GM12878 (cell line): Measurements from ENCODE around the gene UBC. TPM values are rescaled to one million over a fixed set of nuclear protein-coding genes. Genes with fewer than 3 reads are reported as not detected.

ENCODE experiments used
- ATF2 ChIP-seq: IDR thresholded peaks from 2 replicates; pipeline ENCODE4 v1.6.1; 2012; ENCODE audit warnings: low read length, inconsistent platforms
- ATF7 ChIP-seq: fragments of 450-650 bp; IDR thresholded peaks from 2 replicates; pipeline ENCODE4 v1.6.1; 2016; ENCODE audit warnings: low read depth, mild to moderate bottlenecking
- BHLHE40 ChIP-seq, 2 experiments: fragments of 450-650 bp in 1 of 2; IDR thresholded peaks; 2 replicates each; pipeline ENCODE4 v1.6.1; 2011 to 2017; ENCODE audit warnings: low read depth in 2 of 2, borderline replicate concordance in 1 of 2, improper control_type of control experiment in 1 of 2, low read length in 1 of 2, mild to moderate bottlenecking in 1 of 2
- CBFB ChIP-seq: IDR thresholded peaks from 2 replicates; pipeline ENCODE4 v1.6.1; 2016; ENCODE audit warnings: antibody characterized with exemption, low read depth
- CEBPB ChIP-seq, 2 experiments: fragments of 150-350 bp in 1 of 2; IDR thresholded peaks; 2 replicates each; pipeline ENCODE4 v1.6.1; 2012 to 2014; ENCODE audit warnings: low read depth in 2 of 2, low read length in 2 of 2, borderline replicate concordance in 1 of 2, inconsistent platforms in 1 of 2
- CREB1 ChIP-seq: IDR thresholded peaks from 2 replicates; pipeline ENCODE4 v1.6.1; 2012; ENCODE audit warnings: low read depth, mild to moderate bottlenecking, inconsistent platforms
- CREM ChIP-seq: IDR thresholded peaks from 2 replicates; pipeline ENCODE4 v1.6.1; 2014; ENCODE audit warnings: antibody characterized with exemption, low read depth
- EP300 ChIP-seq, 2 experiments: fragments of 150-350 bp in 1 of 2; IDR thresholded peaks; 2 replicates each; pipeline ENCODE4 v1.6.1; 2011 to 2012; ENCODE audit warnings: low read depth in 2 of 2, low read length in 2 of 2, borderline replicate concordance in 1 of 2, improper control_type of control experiment in 1 of 2, inconsistent platforms in 1 of 2; ENCODE audit not compliant: control insufficient read depth in 1 of 2
- ETV6 ChIP-seq, 2 experiments: fragments of 450-650 bp in 1 of 2; IDR thresholded peaks in 1 of 2; conservative IDR thresholded peaks in 1 of 2; 2 replicates each; pipeline ENCODE4 v1.6.1; 2014; ENCODE audit warnings: antibody characterized with exemption in 1 of 2, borderline replicate concordance in 1 of 2, low read depth in 1 of 2, mild to moderate bottlenecking in 1 of 2, moderate library complexity in 1 of 2
- KLF5 ChIP-seq: fragments of 450-650 bp; IDR thresholded peaks from 2 replicates; pipeline ENCODE4 v1.6.1; 2014; ENCODE audit warnings: mild to moderate bottlenecking; ENCODE audit not compliant: partially characterized antibody
- LARP7 ChIP-seq: fragments of 450-650 bp; IDR thresholded peaks from 2 replicates; pipeline ENCODE4 v1.6.1; 2017; ENCODE audit warnings: mild to moderate bottlenecking
- MXI1 ChIP-seq: fragments of 150-350 bp; IDR thresholded peaks from 2 replicates; pipeline ENCODE4 v1.6.1; 2011; ENCODE audit warnings: low read depth, mild to moderate bottlenecking, inconsistent platforms, low read length, improper control_type of control experiment
- NBN ChIP-seq: fragments of 450-650 bp; IDR thresholded peaks from 2 replicates; pipeline ENCODE4 v1.6.1; 2016
- NR2C1 ChIP-seq: fragments of 450-650 bp; IDR thresholded peaks from 2 replicates; pipeline ENCODE4 v1.6.1; 2017; ENCODE audit warnings: antibody characterized with exemption, mild to moderate bottlenecking, moderate library complexity
- NR2F1 ChIP-seq: fragments of 450-650 bp; conservative IDR thresholded peaks from 2 replicates; pipeline ENCODE4 v1.6.1; 2017; ENCODE audit warnings: mild to moderate bottlenecking
- POLR2A ChIP-seq: IDR thresholded peaks from 2 replicates; pipeline ENCODE4 v1.6.1; 2011; ENCODE audit warnings: low read depth, mild to moderate bottlenecking, low read length
- SMARCA5 ChIP-seq: fragments of 450-650 bp; IDR thresholded peaks from 2 replicates; pipeline ENCODE4 v1.6.1; 2017; ENCODE audit warnings: mild to moderate bottlenecking
- TARDBP ChIP-seq: IDR thresholded peaks from 2 replicates; pipeline ENCODE4 v1.6.1; 2016; ENCODE audit warnings: borderline replicate concordance
- TBL1XR1 ChIP-seq: IDR thresholded peaks from 2 replicates; pipeline ENCODE4 v1.6.1; 2012; ENCODE audit warnings: low read depth, low read length, improper control_type of control experiment
- TCF12 ChIP-seq: IDR thresholded peaks from 2 replicates; pipeline ENCODE4 v1.6.1; 2011; ENCODE audit warnings: low read depth, mild to moderate bottlenecking, low read length
- WRNIP1 ChIP-seq: IDR thresholded peaks from 2 replicates; pipeline ENCODE4 v1.6.1; 2011; ENCODE audit warnings: low read depth, low read length, improper control_type of control experiment, borderline replicate concordance
- YY1 ChIP-seq: IDR thresholded peaks from 2 replicates; pipeline ENCODE4 v1.6.1; 2011; ENCODE audit warnings: low read depth, mild to moderate bottlenecking, low read length
- ZBTB40 ChIP-seq: fragments of 450-650 bp; IDR thresholded peaks from 2 replicates; pipeline ENCODE4 v1.6.1; 2016; ENCODE audit warnings: mild to moderate bottlenecking, moderate library complexity, borderline replicate concordance
- polyA plus RNA-seq, 11 experiments: library from polyadenylated mRNA; depleted of rRNA in 4 of 11; unstranded in 6 of 11; stranded (reverse) in 5 of 11; fragments of >200 nt; fragmentation: Nextera tagmentation in 4 of 11; fragmentation: Illumina TruSeq in 1 of 11; extraction: Ambion mirVana in 4 of 11; extraction: Trizol in 1 of 11; gene quantifications; 1 replicate in 1 of 11; 2 replicates in 10 of 11; pipeline versions ENCODE4 v1.2.1 to v1.2.3, GENCODE V29; 2011 to 2016; ENCODE audit warnings: inconsistent platforms in 2 of 11, missing spikeins in 2 of 11, low read depth in 1 of 11
- total RNA-seq, 4 experiments: library from RNA; depleted of rRNA in 3 of 4; stranded (reverse); fragments of >200 nt in 3 of 4; fragmentation: Illumina TruSeq in 1 of 4; extraction: Trizol in 1 of 4; gene quantifications; 2 replicates each; pipeline versions ENCODE4 v1.2.1 to v1.2.3, GENCODE V29; 2013 to 2021

Gene UBC
- total and polyA plus RNA-seq, 10 of the 15 experiments (the other 5 are each of a cell fraction or from before 2014, with no cell fraction given), result 653 to 1,666 (median 874) TPM

DNA sequence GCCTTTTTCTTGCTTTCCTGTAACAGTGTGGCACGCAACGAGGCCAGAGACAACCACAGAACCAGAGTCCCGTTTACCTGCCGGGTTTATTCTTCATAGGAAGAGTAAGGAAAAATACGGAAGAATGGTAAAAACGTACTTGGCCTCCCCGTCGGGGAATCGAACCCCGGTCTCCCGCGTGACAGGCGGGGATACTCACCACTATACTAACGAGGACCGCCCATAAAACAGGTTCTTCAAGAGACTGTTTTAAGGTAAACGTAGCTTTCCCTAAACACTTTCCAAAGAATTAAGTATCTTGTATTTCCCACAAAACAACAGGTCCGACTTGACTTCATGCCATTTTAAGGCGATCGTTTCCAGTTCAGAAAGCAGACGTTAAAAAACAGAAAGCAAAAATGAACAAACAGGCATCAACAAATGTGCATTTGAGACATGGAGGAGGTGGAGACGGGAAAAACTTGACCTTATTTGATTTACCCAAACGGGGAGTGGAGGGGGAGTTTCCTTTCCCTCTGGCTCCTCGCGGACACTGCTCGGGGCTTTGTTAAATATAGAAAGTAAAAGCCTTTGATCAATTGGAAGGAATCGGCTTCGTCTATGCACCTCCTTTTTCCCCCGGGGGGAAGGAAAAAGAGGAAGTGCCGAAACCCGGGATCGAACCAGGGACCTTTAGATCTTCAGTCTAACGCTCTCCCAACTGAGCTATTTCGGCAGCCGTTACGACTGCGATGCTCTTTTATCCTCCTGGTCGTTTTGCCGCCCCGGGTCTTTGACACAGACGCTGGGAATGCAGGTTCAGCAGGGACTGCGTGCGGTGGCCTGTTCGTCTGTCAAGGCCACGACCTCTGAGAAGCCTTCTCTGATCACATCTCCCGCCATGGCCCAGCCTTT lies 13.0 kb upstream of the UBC start (continued):
- TF ChIP-seq EP300 (IDR thresholded peaks at IDR 0.05; ENCODE audit: borderline replicate concordance in 1 of 2, control insufficient read depth in 1 of 2, low read depth in 2 of 2, low read length in 2 of 2) (peak in 1 of 2 experiments; percentile 68; a peak in 1 of 4 replicates), TCF12 (peak; percentile 57; the same call in 1 of the 2 replicates), ATF7 (peak; percentile 74), BHLHE40 (IDR thresholded peaks at IDR 0.05; ENCODE audit: borderline replicate concordance in 1 of 2, low read depth in 2 of 2, low read length in 1 of 2) (peak in 1 of 2 experiments; percentile 55; a peak in 2 of 4 replicates), NBN (peak; percentile 82), MXI1 (peak; percentile 62; the same call in 1 of the 2 replicates), TBL1XR1 (peak; percentile 85; the same call in 1 of the 2 replicates), ATF2 (peak; percentile 39; the same call in 1 of the 2 replicates), WRNIP1 (no peak), SMARCA5 (peak; percentile 98), NR2F1 (peak; percentile 93), CBFB (peak; percentile 59; the same call in 1 of the 2 replicates), CEBPB (IDR thresholded peaks at IDR 0.05; ENCODE audit: borderline replicate concordance in 1 of 2, low read depth in 2 of 2, low read length in 2 of 2) (0 out of 4 replicates have a peak, but pooled peaks of 1 of the 2 experiments have one; percentile 7), KLF5 (peak; percentile 49), LARP7 (peak; percentile 72; the same call in 1 of the 2 replicates), TARDBP (peak; percentile 99), CREM (0 out of 2 replicates have a peak, but pooled peaks have one; percentile 41), CREB1 (peak; percentile 49; the same call in 1 of the 2 replicates), ZBTB40 (peak; percentile 82), ETV6 (conservative IDR thresholded peaks at IDR 0.05 in 1 of 2, IDR thresholded peaks at IDR 0.05 in 1 of 2; ENCODE audit: borderline replicate concordance in 1 of 2, low read depth in 1 of 2) (peak in 1 of 2 experiments; percentile 55; a peak in 1 of 4 replicates), NR2C1 (peak; percentile 29; the same call in 1 of the 2 replicates), POLR2A (no peak), YY1 (peak; percentile 69; the same call in 1 of the 2 replicates)
